ENCODE results near the gene PTPRN2. TPM values are rescaled to one million over a fixed set of nuclear protein-coding genes. Genes with fewer than 3 reads are reported as not detected.

PTPRN2 gene
- total and polyA plus RNA-seq, 2 of the 8 experiments (the other 6 are each of a cell fraction or from before 2014, with no cell fraction given): 2.6 to 4.5 TPM

GRCh38 chr7:158015403-158016179 lies 572.0 kb downstream of the PTPRN2 start:
- H2BK120ac ChIP-seq (replicated peaks; ENCODE audit: low read depth, low read length): no peak overlapping the region
- peaks cover 16% of the 10 kb centered on the region for H3K23me2 ChIP-seq (ENCODE audit: low read depth, low read length)
- H2BK15ac ChIP-seq (ENCODE audit: low read length): peak overlapping the region; percentile 89; the same call in 1 of the 2 replicates
- H3K4me3 ChIP-seq (ENCODE audit: extremely low read depth in 1 of 4, insufficient read depth in 2 of 4, low read depth in 3 of 4, low read length in 4 of 4): peak overlapping the region; percentile 14 to 60 (median 40); a peak in 7 of 8 replicates
- H4K5ac ChIP-seq (ENCODE audit: insufficient read length, low read depth, low read length): peak overlapping the region; percentile 24
- no peaks in the 10 kb centered on the region for H3K79me2 ChIP-seq (ENCODE audit: control insufficient read depth in 1 of 2, insufficient read depth in 2 of 2, low read length in 2 of 2)
- no peak overlapping the region for H3K4ac ChIP-seq (replicated peaks; ENCODE audit: insufficient read length, low read depth, low read length)
- no peak overlapping the region for H3K56ac ChIP-seq (replicated peaks; ENCODE audit: insufficient read length, low read depth, low read length)
- no peak overlapping the region for H2AK5ac ChIP-seq (ENCODE audit: low read depth, low read length)
- peak overlapping the region; percentile 37; the same call in 1 of the 2 replicates for H2AFZ ChIP-seq (ENCODE audit: low read length)
- no peak overlapping the region for H3K14ac ChIP-seq (ENCODE audit: insufficient read length)
- H3K27me3 ChIP-seq (replicated peaks in 1 of 4; ENCODE audit: control insufficient read depth in 3 of 4, extremely low read depth in 1 of 4, insufficient read depth in 3 of 4, low read length in 3 of 4): peaks cover 0 to 20% (median 8%) of the 10 kb centered on the region in 4 experiments; a peak in 6 of 7 replicates
- ChIA-PET POLR2A (ENCODE audit: partially characterized antibody) (no interaction called here), CTCF (ENCODE audit: partially characterized antibody) (interaction anchor here (0.6 kb wide), 1 partner anchor 1784 kb away, joined by 3 read pairs; no protein-coding TSS in a partner anchor)
- H4K8ac ChIP-seq (ENCODE audit: extremely low read depth, insufficient read depth, low read length): peak overlapping the region; percentile 60; the same call in 1 of the 2 replicates
- no peak overlapping the region for H2BK20ac ChIP-seq (ENCODE audit: low read length)
- H4K91ac ChIP-seq (replicated peaks; ENCODE audit: insufficient read length, low read length): peak overlapping the region; percentile 49
- TF ChIP-seq TCF12 (IDR thresholded peaks at IDR 0.05; ENCODE audit: low read depth, low read length): no peak
- TF ChIP-seq JUND (IDR thresholded peaks at IDR 0.05; ENCODE audit: low read length): no peak
- no peak for TF ChIP-seq SP1 (IDR thresholded peaks at IDR 0.05; ENCODE audit: low read depth, low read length)
- no peak for TF ChIP-seq POLR2AphosphoS5 (IDR thresholded peaks at IDR 0.05; ENCODE audit: low read depth, low read length)
- no peak for TF ChIP-seq FOSL1 (IDR thresholded peaks at IDR 0.05; ENCODE audit: insufficient read depth, low read depth, low read length)
- TF ChIP-seq E2F6 (IDR thresholded peaks at IDR 0.05): peak; percentile 13; the same call in 1 of the 2 replicates
- TF ChIP-seq CHD2 (IDR thresholded peaks at IDR 0.05; ENCODE audit: low read length): no peak
- H2BK12ac ChIP-seq (ENCODE audit: low read depth, low read length): peak overlapping the region; percentile 64; the same call in 1 of the 2 replicates
- peak overlapping the region; percentile 86 to 96 for H3K4me2 ChIP-seq (ENCODE audit: insufficient read depth in 1 of 2, low read depth in 2 of 2, low read length in 2 of 2)
- H3K23ac ChIP-seq (ENCODE audit: insufficient read length): no peak overlapping the region
- no peaks in the 10 kb centered on the region for H3K36me3 ChIP-seq (ENCODE audit: control insufficient read depth in 2 of 4, insufficient read depth in 4 of 4, low read length in 3 of 4)
- peaks cover 3 to 40% (median 24%) of the 10 kb centered on the region in 4 experiments; a peak in 6 of 7 replicates for H3K4me1 ChIP-seq (replicated peaks in 1 of 4; ENCODE audit: control insufficient read depth in 3 of 4, insufficient read depth in 4 of 4, low read length in 3 of 4)
- H3K27ac ChIP-seq (ENCODE audit: low read depth, low read length): no peak overlapping the region
- 0 out of 7 replicates have a peak overlapping the region, but pooled peaks of 1 of the 4 experiments have one; percentile 50 for H3K9ac ChIP-seq (replicated peaks in 1 of 4; ENCODE audit: extremely low read depth in 1 of 4, low read depth in 3 of 4, low read length in 3 of 4)
- H3K79me1 ChIP-seq (ENCODE audit: low read depth, low read length): no peaks in the 10 kb centered on the region
- DNase-seq (ENCODE audit: low read depth in 1 of 2, low spot score in 2 of 2) (no peak), FAIRE-seq (no peak)
- WGBS, 2 experiments (ENCODE audit: extremely low coverage in 1 of 2, insufficient coverage in 1 of 2, insufficient read length in 1 of 2, insufficient replicate concordance in 2 of 2, low coverage in 1 of 2, low lambda C conversion rate in 2 of 2, missing lambda C conversion rate in 1 of 2): 8% methylated on average over 21 of the region's 21 CpGs; no CpG with 5 or more reads in 1 of the 2 experiments
- H2BK5ac ChIP-seq (ENCODE audit: low read depth, low read length): no peak overlapping the region
- no peaks in the 10 kb centered on the region for H3K9me3 ChIP-seq (ENCODE audit: insufficient read depth in 2 of 2, low read depth in 1 of 2, low read length in 1 of 2)
- no peaks in the 10 kb centered on the region for H4K20me1 ChIP-seq (replicated peaks in 1 of 2; ENCODE audit: control insufficient read depth in 1 of 2, insufficient read depth in 2 of 2, low read length in 2 of 2)
- peak overlapping the region; percentile 15; the same call in 1 of the 2 replicates for H3K18ac ChIP-seq (ENCODE audit: extremely low read depth, low read length)

Data from H1 (cell line).